ENCODE measurements around the gene LRFN2.

Gene LRFN2

GRCh38 chr6:40543776-40544175, 43.4 kb downstream of the LRFN2 start:
- no peak for DNase-seq (ENCODE audit: low read depth in 2 of 2)

DNA sequence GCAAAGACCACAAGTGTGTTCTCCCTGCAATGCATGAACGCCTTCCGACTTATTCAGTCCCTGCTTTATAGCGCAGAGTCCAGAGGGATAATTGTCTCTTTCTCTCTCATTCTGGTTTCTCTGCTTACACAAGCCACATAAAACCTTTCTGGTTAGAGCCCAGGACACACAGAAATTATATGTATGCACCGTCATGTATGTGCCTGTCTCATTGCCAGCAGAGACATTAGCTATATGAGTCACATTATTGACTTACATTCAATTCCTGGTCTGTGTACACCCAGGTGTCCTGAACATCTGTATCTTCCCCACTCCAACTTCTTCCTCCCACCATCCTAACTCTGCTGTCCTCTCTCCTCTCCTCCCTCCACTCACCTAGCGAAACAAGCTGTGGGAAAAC, 44.0 kb downstream of the LRFN2 start:
- no peak for DNase-seq (ENCODE audit: low read depth in 2 of 2)

GRCh38 chr6:40542175-40542764, 44.9 kb downstream of the LRFN2 start:
- no peak for DNase-seq (ENCODE audit: low read depth in 2 of 2)

DNA sequence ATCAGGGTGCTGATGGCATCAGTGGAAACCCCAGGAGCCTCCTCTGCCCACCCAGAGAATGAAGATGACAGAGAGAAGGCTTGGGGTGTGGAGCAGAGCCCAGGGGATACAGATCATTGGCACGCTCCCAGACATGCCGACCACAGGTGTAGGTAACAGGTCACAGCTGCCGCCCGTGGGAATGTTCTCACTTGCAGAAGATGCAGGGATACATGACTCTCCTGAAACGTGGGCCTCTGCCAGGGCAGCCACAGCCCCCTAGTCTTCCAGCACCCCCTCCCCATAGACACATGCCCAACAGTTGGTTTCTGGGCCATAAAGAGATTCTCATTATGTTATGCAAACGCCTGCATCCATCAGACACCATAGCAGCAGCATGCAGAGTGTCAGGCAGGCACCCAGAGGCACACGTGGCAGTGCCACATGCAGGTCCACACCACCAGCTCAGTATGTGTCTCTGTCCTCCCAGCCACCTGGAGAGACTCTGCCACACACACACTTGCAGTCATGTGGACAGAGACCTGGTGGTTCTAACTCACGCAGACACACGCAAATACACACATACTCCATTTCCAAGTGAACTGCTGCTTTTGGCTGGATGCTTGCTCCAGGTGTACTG, 45.5 kb downstream of the LRFN2 start:
- no peak for DNase-seq (ENCODE audit: low read depth in 2 of 2)

DNA sequence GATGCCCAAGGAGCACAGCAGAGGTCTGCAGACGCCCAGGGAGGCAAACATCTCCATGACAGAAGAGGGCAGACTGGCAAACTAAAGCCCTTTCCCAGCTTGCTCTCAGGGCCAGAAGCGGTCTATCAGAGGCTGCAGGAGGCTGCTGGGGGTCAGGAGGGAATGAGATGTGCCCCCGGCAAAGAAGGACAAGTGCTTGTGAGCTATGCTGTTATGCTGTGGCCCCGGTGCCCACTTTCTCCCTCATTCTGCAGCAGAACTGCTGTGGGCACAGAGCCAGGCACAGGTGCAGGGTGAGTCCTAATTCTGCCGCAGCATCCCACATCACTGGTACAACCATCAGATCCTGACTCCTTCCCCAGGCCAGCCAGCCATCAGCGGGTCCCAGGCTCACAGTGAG, 46.4 kb downstream of the LRFN2 start:
- no peak for DNase-seq (ENCODE audit: low read depth in 2 of 2)

DNA sequence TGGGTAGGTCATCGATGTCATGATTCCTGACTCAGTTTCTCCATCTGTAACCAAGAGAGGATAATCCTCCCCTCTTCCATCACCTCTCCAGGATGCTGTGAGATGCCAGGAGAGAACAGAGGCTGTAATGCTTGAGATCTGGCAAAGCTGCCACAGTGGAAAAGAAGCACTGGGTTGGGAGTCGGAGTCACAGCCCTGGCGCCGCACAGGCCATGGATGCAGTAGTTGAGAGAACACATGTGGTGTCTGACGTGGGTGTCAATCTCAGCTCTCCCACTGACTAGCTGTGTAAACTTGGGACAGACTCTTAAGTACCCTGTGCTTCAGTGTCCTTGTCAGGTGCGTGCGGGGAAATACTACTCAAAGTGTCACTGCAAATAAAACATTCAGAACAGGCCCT, 47.3 kb downstream of the LRFN2 start:
- no peak for DNase-seq (ENCODE audit: low read depth in 2 of 2)

GRCh38 chr6:40538556-40538955, 48.6 kb downstream of the LRFN2 start:
- DNase-seq (ENCODE audit: low read depth in 2 of 2) = no peak

DNA sequence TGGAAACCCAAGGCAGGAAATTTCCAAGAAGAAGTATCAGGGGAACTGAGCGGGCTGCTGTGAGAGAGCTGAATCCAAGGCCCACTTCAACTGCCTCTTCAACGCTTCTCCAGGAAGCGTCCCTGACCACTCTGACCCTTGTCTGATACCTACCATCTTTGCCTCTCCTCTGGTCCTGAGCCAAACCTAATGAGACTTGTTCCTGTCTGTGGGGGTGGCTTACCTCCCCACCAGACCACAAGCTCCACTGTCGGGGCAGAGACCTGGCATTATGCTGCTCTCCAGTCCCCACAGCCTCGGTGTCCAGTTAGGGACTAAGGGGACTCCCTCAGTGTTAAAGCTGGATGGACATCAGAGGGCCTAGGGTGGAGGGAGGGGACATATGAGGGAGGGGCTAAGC, 49.7 kb downstream of the LRFN2 start:
- DNase-seq (ENCODE audit: low read depth in 2 of 2) = no peak

DNA sequence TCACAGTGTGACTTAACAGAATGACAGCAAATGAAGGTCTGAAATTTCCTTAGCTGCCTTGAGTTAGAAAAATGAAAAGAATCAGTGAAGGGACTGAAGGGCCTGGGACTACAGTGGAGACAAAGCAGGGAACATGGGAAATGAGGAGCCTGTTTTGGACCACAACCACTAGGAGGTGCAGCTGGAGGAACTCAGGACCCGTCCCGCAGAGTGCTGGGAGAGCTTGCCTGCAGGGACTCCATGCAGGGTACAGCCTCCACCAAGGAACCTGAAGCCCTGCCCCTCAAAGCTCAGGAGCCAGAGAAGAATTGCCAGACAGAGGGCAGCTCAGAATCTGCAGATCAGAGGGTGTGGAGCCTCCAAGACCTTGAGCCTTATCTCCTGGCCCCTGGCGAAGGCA, 50.7 kb downstream of the LRFN2 start:
- DNase-seq (ENCODE audit: low read depth in 2 of 2) = no peak

DNA sequence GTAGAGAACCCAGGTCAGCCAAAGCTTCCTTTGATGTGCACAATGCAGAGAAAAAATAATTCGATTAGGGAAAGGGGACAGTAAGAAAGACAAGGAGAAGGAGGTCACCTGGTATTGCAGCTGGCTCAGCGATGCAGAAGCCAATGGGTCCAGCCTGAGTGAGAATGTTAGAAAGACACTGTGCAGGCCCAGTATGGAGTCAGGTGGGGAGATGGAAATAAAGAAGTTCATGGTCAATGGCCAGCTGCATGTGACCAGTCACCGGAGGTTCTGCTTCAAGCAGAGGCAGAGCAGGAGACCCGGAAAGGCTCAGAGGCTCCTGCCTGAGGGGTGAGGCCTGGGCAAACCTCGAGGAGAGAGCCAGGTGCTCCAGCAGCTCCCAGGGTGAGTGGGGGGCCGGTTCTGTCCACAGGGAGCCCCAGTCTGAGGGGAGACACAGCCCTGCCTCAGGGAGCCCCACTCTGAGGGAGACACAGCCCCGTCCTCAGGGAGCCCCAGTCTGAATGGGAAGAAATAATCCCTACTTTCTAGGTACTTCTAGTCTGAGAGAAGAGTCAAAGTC, 51.3 kb downstream of the LRFN2 start:
- no peak for DNase-seq (ENCODE audit: low read depth in 2 of 2)

DNA sequence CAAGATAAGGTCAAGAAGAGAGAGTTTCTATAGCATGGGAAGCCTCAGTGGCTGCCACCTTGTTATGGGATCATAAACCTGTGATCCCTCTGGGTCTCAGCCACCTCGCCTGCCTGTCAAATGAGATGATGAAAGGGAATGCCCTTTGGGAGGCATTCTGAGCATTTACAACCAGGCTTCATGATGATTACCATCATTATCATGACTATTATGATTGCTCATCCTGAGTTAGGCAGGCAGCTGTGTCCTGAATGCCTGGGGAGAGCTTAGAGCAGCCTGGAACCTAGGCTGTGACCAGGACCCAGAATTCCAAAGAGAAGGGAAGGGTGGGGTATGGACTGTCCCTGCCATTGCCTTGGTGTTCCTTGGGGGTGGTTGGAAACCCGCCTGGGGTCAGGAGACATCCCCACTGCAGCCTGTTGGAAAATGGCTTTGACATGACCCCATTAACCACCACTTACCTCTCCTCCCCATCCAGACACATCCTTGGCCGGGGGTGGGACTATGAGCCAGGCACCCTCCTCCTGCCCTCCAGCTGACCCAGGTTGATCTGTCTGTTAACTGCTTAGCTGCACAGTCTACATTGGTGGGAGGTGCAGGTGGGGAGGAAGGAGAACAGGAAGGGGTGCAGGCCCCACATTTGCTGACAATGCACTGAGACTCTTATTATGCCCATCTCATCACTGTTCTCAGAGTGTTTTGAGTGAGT, 51.9 kb downstream of the LRFN2 start:
- no peak for DNase-seq (ENCODE audit: low read depth in 2 of 2)

GRCh38 chr6:40532349-40533000, 54.7 kb downstream of the LRFN2 start:
- no peak for DNase-seq (ENCODE audit: low read depth in 2 of 2)

GRCh38 chr6:40529919-40530318, 57.2 kb downstream of the LRFN2 start:
- no peak for DNase-seq (ENCODE audit: low read depth in 2 of 2)

DNA sequence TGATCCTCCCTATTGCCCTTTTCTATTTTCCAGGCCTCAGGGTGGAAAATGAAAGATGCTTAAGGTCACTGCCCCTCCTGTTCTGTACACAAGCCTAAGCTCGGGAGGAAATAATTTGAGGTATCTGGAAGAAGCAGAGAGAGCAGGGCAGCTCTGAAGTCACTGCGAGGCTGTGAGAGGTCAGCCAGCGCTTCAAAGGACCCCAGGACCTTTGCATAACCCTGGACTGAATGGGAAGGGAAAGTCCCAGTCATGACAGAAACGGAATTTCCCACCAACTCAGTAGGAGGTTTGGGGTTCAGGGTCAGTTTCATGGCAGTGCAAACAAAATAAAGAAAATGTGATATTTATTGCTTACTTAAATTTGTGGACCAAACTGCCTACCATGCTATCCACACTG, 58.1 kb downstream of the LRFN2 start:
- DNase-seq (ENCODE audit: low read depth in 2 of 2) = no peak

DNA sequence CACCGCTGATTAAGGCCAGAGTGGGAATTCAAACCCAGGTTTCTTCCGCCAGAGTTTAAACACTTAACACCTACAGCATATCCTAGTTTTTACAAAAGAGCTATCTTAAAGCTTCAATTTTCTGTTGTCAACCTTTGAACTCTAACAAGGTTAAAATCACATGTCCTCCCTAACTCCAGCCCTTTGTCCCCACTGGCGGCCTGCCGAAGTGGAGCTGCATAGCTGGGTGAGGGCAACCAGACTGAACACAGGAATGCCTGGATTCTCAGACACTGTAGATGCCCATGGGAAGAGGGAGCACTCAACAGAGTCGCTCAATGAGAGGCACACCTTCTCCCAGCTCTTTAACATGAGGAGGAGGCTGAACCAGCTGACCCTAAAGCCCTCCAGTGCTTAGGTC, 59.1 kb downstream of the LRFN2 start:
- DNase-seq (ENCODE audit: low read depth in 2 of 2) = no peak

GRCh38 chr6:40526036-40526435, 61.1 kb downstream of the LRFN2 start:
- no peak for DNase-seq (ENCODE audit: low read depth in 2 of 2)

DNA sequence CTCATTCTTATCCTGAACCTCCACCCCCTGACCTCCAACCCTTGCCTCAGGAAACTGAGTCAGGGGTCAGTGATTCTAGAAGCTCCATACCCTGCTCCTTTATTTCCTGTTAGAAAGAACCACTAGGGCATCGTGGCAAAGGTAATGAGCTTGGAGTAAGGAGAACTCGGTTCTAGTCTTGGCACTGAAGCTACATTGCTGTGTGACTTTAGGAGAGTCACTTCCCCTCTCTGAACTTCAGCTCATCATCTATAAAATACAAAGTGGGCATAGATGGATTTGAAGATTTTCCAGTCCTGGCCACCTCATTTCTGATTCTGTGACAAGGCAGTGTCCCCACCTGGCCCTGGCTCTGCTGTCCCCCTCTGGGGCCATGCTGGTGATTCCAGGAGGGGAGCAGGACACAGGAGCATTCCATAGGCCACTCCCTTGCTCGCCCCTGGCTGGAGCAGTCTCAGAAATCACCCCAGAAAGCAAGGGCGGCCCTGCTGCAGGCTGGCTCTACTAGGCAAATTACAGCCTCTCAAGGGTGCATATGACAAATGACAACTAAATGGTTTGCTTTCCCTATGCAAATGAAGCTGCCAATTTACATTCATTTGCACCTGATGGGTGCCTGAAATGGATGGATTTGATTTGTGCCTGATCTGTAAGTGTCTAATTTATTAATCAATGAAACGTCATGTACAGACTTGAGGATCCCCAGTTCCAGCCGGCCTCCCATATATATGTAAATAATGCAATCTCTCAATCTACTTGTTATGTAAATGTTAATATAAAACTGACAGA, 62.2 kb downstream of the LRFN2 start:
- no peak for DNase-seq (ENCODE audit: low read depth in 2 of 2)

GRCh38 chr6:40523505-40524172, 63.5 kb downstream of the LRFN2 start:
- no peak for DNase-seq (ENCODE audit: low read depth in 2 of 2)

GRCh38 chr6:40521496-40521895, 65.7 kb downstream of the LRFN2 start:
- no peak for DNase-seq (ENCODE audit: low read depth in 2 of 2)

DNA sequence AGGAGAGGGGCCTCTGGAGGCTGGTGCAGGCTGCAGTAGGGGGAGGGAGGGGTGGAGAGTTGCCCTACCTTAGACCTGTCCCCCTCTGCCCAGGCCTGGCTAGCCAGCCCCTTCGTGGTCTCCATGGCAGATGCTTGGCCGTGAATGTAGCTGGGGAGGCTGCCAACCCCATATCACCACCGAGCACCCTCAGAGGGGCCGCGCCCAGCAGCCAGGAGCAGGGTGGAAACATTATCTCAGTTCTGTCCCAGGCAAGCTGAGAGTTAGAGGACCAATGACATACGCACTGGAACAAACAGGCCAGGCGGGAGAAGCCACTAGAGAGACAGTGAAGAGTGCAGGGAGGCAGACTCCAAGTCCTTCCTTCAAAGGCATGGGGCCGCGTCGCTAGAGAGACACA, 66.5 kb downstream of the LRFN2 start:
- no peak for DNase-seq (ENCODE audit: low read depth in 2 of 2)

DNA sequence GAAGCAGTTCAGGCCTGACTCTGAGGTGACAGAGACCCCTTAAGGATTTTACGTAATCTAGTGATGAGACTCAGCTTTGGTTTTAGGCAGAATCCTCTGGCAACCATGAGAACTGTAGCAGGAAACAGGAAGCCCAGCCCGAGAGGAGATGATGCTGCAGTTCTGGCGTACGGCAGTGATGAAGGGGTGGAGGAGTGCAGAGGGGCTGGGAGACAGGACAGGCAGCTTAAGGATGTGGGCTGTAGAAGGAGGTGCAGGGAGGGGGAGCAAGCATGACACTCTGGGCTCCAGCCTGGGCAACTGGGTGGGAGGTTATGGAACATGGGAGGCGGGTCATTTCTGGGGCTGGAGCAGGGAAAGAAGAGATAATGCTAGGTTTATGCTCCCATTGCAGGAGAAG, 67.1 kb downstream of the LRFN2 start:
- DNase-seq (ENCODE audit: low read depth in 2 of 2) = no peak
